Measurements from ENCODE around the gene PTGR2. TPM values are rescaled to one million over a fixed set of nuclear protein-coding genes. Genes with fewer than 3 reads are reported as not detected.
"Not testable (repeated sequence)": the region's sequence is repeated elsewhere in the genome, so short reads cannot be mapped to it uniquely, and the experiment has no call there.

The PTGR2 gene
- total RNA-seq, 2 experiments from 2014 or later, result 1.6 to 3.5 TPM

- DNase-seq (no peak), ATAC-seq (no peak)
- CTCF ChIA-PET, result interaction anchor here (1.2 to 1.3 kb wide), 2 partner anchors 61 to 92 kb away, joined by 4 to 6 read pairs; a partner anchor contains a TSS
- Mint-ChIP-seq H3K4me3 (no peak overlapping the region), H3K36me3 (no peaks in the 10 kb centered on the region), H3K27me3 (no peaks in the 10 kb centered on the region), H3K27ac (no peak overlapping the region), H3K4me1 (peaks cover 14% of the 10 kb centered on the region), H3K9me3 (ENCODE audit: low read depth) (no peaks in the 10 kb centered on the region)
Observed at GRCh38 chr14:73820631-73821030, 31.0 kb upstream of the PTGR2 start.

- Mint-ChIP-seq H3K4me3 (no peak overlapping the region), H3K27me3 (no peaks in the 10 kb centered on the region), H3K4me1 (peaks cover 19% of the 10 kb centered on the region), H3K36me3 (no peaks in the 10 kb centered on the region), H3K9me3 (ENCODE audit: low read depth) (no peaks in the 10 kb centered on the region), H3K27ac (no peak overlapping the region)
- CTCF ChIA-PET, result interaction anchor here (0.6 to 11.3 kb wide), 8 partner anchors 23 to 99 kb away, joined by 3 to 151 read pairs (median 4); partner anchors contain the start of gene PTGR2
- ATAC-seq (no peak), DNase-seq (no peak)
Observed at GRCh38 chr14:73823339-73823885, 28.2 kb upstream of the PTGR2 start.

GRCh38 chr14:73824127-73824526 lies 27.5 kb upstream of the PTGR2 start:
- Mint-ChIP-seq H3K4me1 (peaks cover 24% of the 10 kb centered on the region), H3K27ac (no peak overlapping the region), H3K36me3 (no peaks in the 10 kb centered on the region), H3K9me3 (ENCODE audit: low read depth) (no peaks in the 10 kb centered on the region), H3K4me3 (no peak overlapping the region), H3K27me3 (no peaks in the 10 kb centered on the region)
- CTCF ChIA-PET, result interaction anchor here (0.9 to 11.3 kb wide), 8 partner anchors 28 to 129 kb away, joined by 4 to 151 read pairs (median 4); partner anchors contain the start of gene PTGR2
- ATAC-seq (no peak), DNase-seq (no peak)

GRCh38 chr14:73824536-73824935 lies 27.1 kb upstream of the PTGR2 start:
- H3K4me1 Mint-ChIP-seq, result peaks cover 28% of the 10 kb centered on the region
- no peaks in the 10 kb centered on the region for H3K9me3 Mint-ChIP-seq (ENCODE audit: low read depth)
- H3K36me3 Mint-ChIP-seq, result no peaks in the 10 kb centered on the region
- H3K27me3 Mint-ChIP-seq, result no peaks in the 10 kb centered on the region
- CTCF ChIA-PET, result interaction anchor here (0.9 to 11.3 kb wide), 10 partner anchors 27 to 130 kb away, joined by 4 to 151 read pairs (median 5); partner anchors contain the start of gene PTGR2
- H3K27ac Mint-ChIP-seq, result no peak overlapping the region
- DNase-seq (no peak), ATAC-seq (no peak)
- no peak overlapping the region for H3K4me3 Mint-ChIP-seq

GRCh38 chr14:73825551-73826188 lies 26.0 kb upstream of the PTGR2 start:
- no peak overlapping the region for H3K27ac Mint-ChIP-seq
- no peaks in the 10 kb centered on the region for H3K27me3 Mint-ChIP-seq
- no peak overlapping the region for H3K4me3 Mint-ChIP-seq
- no peaks in the 10 kb centered on the region for H3K9me3 Mint-ChIP-seq (ENCODE audit: low read depth)
- ATAC-seq, result peak; percentile 70
- CTCF ChIA-PET, result interaction anchor here (0.7 to 11.3 kb wide), 18 partner anchors 9 to 131 kb away, joined by 3 to 151 read pairs (median 6); a partner anchor contains a TSS
- H3K4me1 Mint-ChIP-seq, result peaks cover 37% of the 10 kb centered on the region
- DNase-seq, result peak; percentile 86
- H3K36me3 Mint-ChIP-seq, result no peaks in the 10 kb centered on the region

GRCh38 chr14:73827190-73827589 lies 24.4 kb upstream of the PTGR2 start:
- peaks cover 35% of the 10 kb centered on the region for H3K4me1 Mint-ChIP-seq
- CTCF ChIA-PET, result interaction anchor here (0.8 to 11.3 kb wide), 14 partner anchors 12 to 257 kb away, joined by 3 to 151 read pairs (median 6); a partner anchor contains a TSS
- DNase-seq; H3K27ac Mint-ChIP-seq; H3K9me3 Mint-ChIP-seq (ENCODE audit: low read depth); H3K36me3 Mint-ChIP-seq; H3K4me3 Mint-ChIP-seq; ATAC-seq; H3K27me3 Mint-ChIP-seq: not testable (repeated sequence)

GRCh38 chr14:73829071-73829470 lies 22.6 kb upstream of the PTGR2 start:
- peak; percentile 11 for ATAC-seq

GRCh38 chr14:73829526-73830431 lies 21.9 kb upstream of the PTGR2 start:
- peaks cover 25% of the 10 kb centered on the region for H3K4me1 Mint-ChIP-seq
- H3K36me3 Mint-ChIP-seq, result no peaks in the 10 kb centered on the region
- DNase-seq (peak; percentile 84), ATAC-seq (peak; percentile 82)
- peak overlapping the region; percentile 51 for H3K4me3 Mint-ChIP-seq
- CTCF ChIA-PET, result interaction anchor here (0.6 to 11.3 kb wide), 14 partner anchors 14 to 1538 kb away, joined by 3 to 151 read pairs (median 4); a partner anchor contains a TSS
- no peaks in the 10 kb centered on the region for H3K27me3 Mint-ChIP-seq
- no peaks in the 10 kb centered on the region for H3K9me3 Mint-ChIP-seq (ENCODE audit: low read depth)
- peak overlapping the region; percentile 94 for H3K27ac Mint-ChIP-seq

More at GRCh38 chr14:73829071-73829470, 22.6 kb upstream of the PTGR2 start:
- Mint-ChIP-seq H3K4me1 (peaks cover 28% of the 10 kb centered on the region), H3K27me3 (no peaks in the 10 kb centered on the region), H3K9me3 (ENCODE audit: low read depth) (no peaks in the 10 kb centered on the region), H3K4me3 (peak overlapping the region; percentile 51), H3K36me3 (no peaks in the 10 kb centered on the region), H3K27ac (peak overlapping the region; percentile 94)
- no peak for DNase-seq
- CTCF ChIA-PET, result interaction anchor here (0.6 to 11.3 kb wide), 12 partner anchors 31 to 117 kb away, joined by 3 to 151 read pairs (median 4); a partner anchor contains a TSS

GRCh38 chr14:73833034-73833433 lies 18.6 kb upstream of the PTGR2 start:
- Mint-ChIP-seq H3K27ac (no peak overlapping the region), H3K9me3 (ENCODE audit: low read depth) (no peaks in the 10 kb centered on the region), H3K27me3 (no peaks in the 10 kb centered on the region), H3K4me1 (peaks cover 21% of the 10 kb centered on the region), H3K36me3 (no peaks in the 10 kb centered on the region), H3K4me3 (no peak overlapping the region)
- CTCF ChIA-PET, result no interaction called here
- DNase-seq, result no peak
- no peak for ATAC-seq

GRCh38 chr14:73833530-73834260 lies 17.9 kb upstream of the PTGR2 start:
- Mint-ChIP-seq H3K27me3 (no peaks in the 10 kb centered on the region), H3K4me1 (peaks cover 16% of the 10 kb centered on the region), H3K9me3 (ENCODE audit: low read depth) (no peaks in the 10 kb centered on the region), H3K36me3 (no peaks in the 10 kb centered on the region), H3K27ac (no peak overlapping the region), H3K4me3 (no peak overlapping the region)
- DNase-seq (no peak), ATAC-seq (no peak)
- CTCF ChIA-PET, result no interaction called here

- Mint-ChIP-seq H3K27me3 (no peaks in the 10 kb centered on the region), H3K4me3 (no peak overlapping the region), H3K36me3 (no peaks in the 10 kb centered on the region), H3K27ac (no peak overlapping the region), H3K4me1 (peaks cover 12% of the 10 kb centered on the region), H3K9me3 (ENCODE audit: low read depth) (no peaks in the 10 kb centered on the region)
- CTCF ChIA-PET, result no interaction called here
- no peak for DNase-seq
- no peak for ATAC-seq
Observed at GRCh38 chr14:73834261-73834625, 17.4 kb upstream of the PTGR2 start.

- ATAC-seq; H3K9me3 Mint-ChIP-seq (ENCODE audit: low read depth); H3K36me3 Mint-ChIP-seq; H3K4me3 Mint-ChIP-seq; DNase-seq; H3K27ac Mint-ChIP-seq; H3K27me3 Mint-ChIP-seq; H3K4me1 Mint-ChIP-seq: not testable (repeated sequence)
- CTCF ChIA-PET, result interaction anchor here (0.6 to 1.9 kb wide), 3 partner anchors 11 to 387 kb away, joined by 3 to 5 read pairs (median 5); no protein-coding TSS in a partner anchor
Observed at GRCh38 chr14:73838293-73839034, 13.2 kb upstream of the PTGR2 start.
